Thymus (tissue), 11 donors: Measurements from ENCODE around the gene MRTFA. TPM values are rescaled to one million over a fixed set of nuclear protein-coding genes. Genes with fewer than 3 reads are reported as not detected.
"Not testable (repeated sequence)": the region's sequence is repeated elsewhere in the genome, so short reads cannot be mapped to it uniquely, and the experiment has no call there.

Source experiments
- DNase-seq, 9 donors: peaks; one replicate each; pipeline ENCODE4 v3.0.0-alpha.2; 2013; ENCODE audit warnings: low spot score in 9 of 9, low read depth in 6 of 9, missing footprints in 1 of 9
- H3K27ac ChIP-seq, 2 donors: one replicate each; pipeline ENCODE4 v1.5.1; 2013; ENCODE audit warnings: control low read depth in 1 of 2, low read depth in 1 of 2, low read length in 1 of 2, mild to moderate bottlenecking in 1 of 2, moderate library complexity in 1 of 2
- H3K27me3 ChIP-seq, 2 donors: one replicate each; pipeline ENCODE4 v1.5.1; 2013; ENCODE audit warnings: low read length in 1 of 2; ENCODE audit not compliant: control insufficient read depth in 2 of 2, insufficient read depth in 1 of 2
- H3K36me3 ChIP-seq, 2 donors: one replicate each; pipeline ENCODE4 v1.5.1; 2013; ENCODE audit warnings: low read length in 1 of 2, mild to moderate bottlenecking in 1 of 2, moderate library complexity in 1 of 2; ENCODE audit not compliant: control insufficient read depth in 2 of 2, insufficient read depth in 2 of 2
- H3K4me1 ChIP-seq, 2 donors: one replicate each; pipeline ENCODE4 v1.5.1; 2013; ENCODE audit warnings: low read length in 2 of 2; ENCODE audit not compliant: control insufficient read depth in 2 of 2, insufficient read depth in 2 of 2
- H3K4me3 ChIP-seq, 2 donors: one replicate each; pipeline ENCODE4 v1.5.1; 2013; ENCODE audit warnings: low read length in 2 of 2, control low read depth in 1 of 2, mild to moderate bottlenecking in 1 of 2
- H3K9me3 ChIP-seq, 2 donors: one replicate each; pipeline ENCODE4 v1.5.1; 2013; ENCODE audit warnings: low read length in 1 of 2, mild to moderate bottlenecking in 1 of 2; ENCODE audit not compliant: control insufficient read depth in 2 of 2, insufficient read depth in 1 of 2
- WGBS: extraction: QIAGEN DNeasy Blood & Tissue Kit; methylation state at CpG from one replicate; pipeline ENCODE4 v1.1.7; 2013; 5-methylcytosine and 5-hydroxymethylcytosine counted together
- polyA plus RNA-seq: library from polyadenylated mRNA; stranded (reverse); fragments of 200-250 nt; gene quantifications from one replicate; pipeline ENCODE4 v1.2.3, GENCODE V29; 2013
- total RNA-seq: library from RNA; stranded (reverse); fragments of 120-200 nt; gene quantifications from one replicate; pipeline ENCODE4 v1.2.4, GENCODE V29; 2013
- donor health status: healthy.

Gene MRTFA
- total and polyA plus RNA-seq, 2 donors = 16.8 to 37.0 TPM

DNA sequence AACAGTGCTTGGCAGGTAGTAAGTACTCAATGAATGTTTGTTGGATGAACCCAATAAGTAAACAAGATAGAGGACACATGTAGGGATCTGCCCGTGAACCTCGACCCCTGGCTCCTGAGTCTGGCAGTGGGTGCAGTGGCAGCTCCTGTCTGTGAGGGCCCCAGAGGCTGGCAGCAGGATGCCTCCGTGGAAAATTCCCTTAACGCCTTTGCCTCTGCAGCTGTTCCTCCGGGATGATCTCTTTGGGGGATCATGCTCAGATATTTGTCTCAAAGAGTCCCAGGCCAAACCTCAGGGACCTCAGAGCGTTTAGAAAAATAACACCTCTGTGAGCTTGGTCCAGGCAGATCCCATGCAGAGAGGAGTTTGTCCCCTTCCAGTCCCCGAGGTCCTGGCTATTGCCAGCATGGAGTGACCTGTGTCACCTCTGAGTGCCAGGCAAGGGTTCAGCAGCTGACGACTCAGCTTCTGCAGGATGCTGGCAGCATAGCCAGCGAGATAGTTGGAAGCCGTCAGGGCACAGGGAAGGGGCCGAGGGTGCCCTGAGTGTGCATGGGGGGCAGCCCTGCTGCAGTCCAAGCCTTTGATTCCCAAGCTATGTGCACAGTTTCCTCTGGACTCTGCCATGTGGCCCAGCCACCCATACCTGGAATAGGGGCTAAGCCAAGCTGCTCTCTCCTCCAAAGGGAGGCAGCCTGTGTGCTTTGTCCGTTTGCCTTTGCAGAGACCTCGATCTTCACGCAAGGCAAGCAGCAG lies 42.2 kb upstream of the MRTFA start:
- WGBS = 95% methylated on average over 14 of the region's 14 CpGs
- no peaks in the 10 kb centered on the region for H3K9me3 ChIP-seq
- no peak overlapping the region for H3K4me3 ChIP-seq
- H3K27ac ChIP-seq = no peak overlapping the region
- H3K4me1 ChIP-seq = peaks cover 9 to 51% of the 10 kb centered on the region in 2 donors
- peaks cover 3 to 28% of the 10 kb centered on the region in 2 donors for H3K27me3 ChIP-seq
- peaks cover 12 to 17% of the 10 kb centered on the region in 2 donors for H3K36me3 ChIP-seq
- DNase-seq = no peak

DNA sequence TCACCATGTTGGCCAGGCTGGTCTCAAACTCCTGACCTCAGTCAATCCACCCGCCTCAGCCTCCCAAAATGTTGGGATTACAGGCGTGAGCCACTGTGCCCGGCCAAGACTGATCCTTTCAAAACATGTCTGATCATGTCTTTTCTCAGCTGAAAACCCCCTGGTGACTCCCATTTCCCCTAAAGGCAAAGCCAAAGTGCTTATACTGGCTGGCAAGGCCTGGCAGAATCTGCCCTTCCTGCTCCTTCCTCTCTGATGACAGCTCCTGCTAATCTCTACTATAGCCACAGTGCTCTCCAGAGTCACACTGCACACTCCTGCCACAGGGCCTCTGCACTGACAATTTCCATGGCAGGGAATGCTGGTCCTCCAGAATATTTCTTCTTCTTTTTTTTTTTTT lies 40.1 kb upstream of the MRTFA start:
- 100% methylated on average over 3 of the region's 3 CpGs for WGBS

DNA sequence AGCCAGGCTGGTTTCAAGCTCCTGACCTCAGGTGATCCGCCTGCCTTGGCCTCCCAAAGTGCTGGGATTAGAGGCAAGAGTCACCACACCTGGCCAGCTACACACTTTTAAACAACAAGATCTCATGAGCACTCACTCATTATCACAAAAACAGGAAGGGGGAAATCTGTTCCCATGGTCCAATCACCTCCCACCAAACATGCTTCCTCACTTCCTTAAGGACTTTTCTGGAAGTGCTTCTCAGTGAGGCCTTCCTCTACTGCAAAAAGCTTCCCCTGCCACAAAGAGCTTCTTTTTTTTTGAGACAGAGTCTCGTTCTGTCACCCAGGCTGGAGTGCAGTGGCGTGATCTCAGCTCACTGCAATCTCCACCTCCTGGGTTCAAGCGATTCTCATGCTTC lies 39.6 kb upstream of the MRTFA start:
- Histone ChIP-seq H3K36me3 (peaks cover 17 to 22% of the 10 kb centered on the region in 2 donors), H3K4me1 (peaks cover 3 to 26% of the 10 kb centered on the region in 2 donors), H3K27me3 (peaks cover 3 to 28% of the 10 kb centered on the region in 2 donors)
- H3K4me3 ChIP-seq, DNase-seq, H3K9me3 ChIP-seq, H3K27ac ChIP-seq: not testable (repeated sequence)
- WGBS = 95% methylated on average over 4 of the region's 4 CpGs

More for the DNA sequence above, 40.1 kb upstream of the MRTFA start:
- no peak overlapping the region for H3K27ac ChIP-seq
- peaks cover 3 to 31% of the 10 kb centered on the region in 2 donors for H3K4me1 ChIP-seq
- peaks cover 17 to 22% of the 10 kb centered on the region in 2 donors for H3K36me3 ChIP-seq
- no peaks in the 10 kb centered on the region for H3K9me3 ChIP-seq
- no peak for DNase-seq
- peaks cover 3 to 28% of the 10 kb centered on the region in 2 donors for H3K27me3 ChIP-seq
- no peak overlapping the region for H3K4me3 ChIP-seq

DNA sequence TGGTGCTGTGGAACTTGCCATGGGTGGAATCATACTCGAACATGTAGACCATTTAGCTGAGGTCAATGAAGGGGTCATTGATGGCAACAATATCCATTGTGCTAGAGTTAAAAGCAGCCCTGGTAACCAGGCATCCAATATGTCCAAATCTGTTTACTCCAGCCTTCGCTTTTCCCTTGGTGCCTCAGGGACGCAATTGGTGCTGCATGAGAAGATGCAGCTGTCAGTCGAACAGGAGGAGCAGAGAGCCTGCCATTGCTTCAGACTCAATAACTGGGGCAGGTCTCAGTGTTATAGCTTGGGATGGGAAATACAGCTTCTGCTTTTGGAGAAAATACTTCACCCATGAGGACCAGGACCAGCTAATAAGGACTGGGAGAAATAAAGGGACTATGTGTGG lies 37.8 kb upstream of the MRTFA start:
- H3K27ac ChIP-seq = no peak overlapping the region
- H3K36me3 ChIP-seq = peaks cover 12 to 28% of the 10 kb centered on the region in 2 donors
- H3K4me1 ChIP-seq = peaks cover under 1 to 9% of the 10 kb centered on the region in 2 donors
- H3K27me3 ChIP-seq = peaks cover 0 to 9% of the 10 kb centered on the region in 2 donors
- no peaks in the 10 kb centered on the region for H3K9me3 ChIP-seq
- no peak overlapping the region for H3K4me3 ChIP-seq
- DNase-seq = no peak
- WGBS = 96% methylated on average over 4 of the region's 4 CpGs

DNA sequence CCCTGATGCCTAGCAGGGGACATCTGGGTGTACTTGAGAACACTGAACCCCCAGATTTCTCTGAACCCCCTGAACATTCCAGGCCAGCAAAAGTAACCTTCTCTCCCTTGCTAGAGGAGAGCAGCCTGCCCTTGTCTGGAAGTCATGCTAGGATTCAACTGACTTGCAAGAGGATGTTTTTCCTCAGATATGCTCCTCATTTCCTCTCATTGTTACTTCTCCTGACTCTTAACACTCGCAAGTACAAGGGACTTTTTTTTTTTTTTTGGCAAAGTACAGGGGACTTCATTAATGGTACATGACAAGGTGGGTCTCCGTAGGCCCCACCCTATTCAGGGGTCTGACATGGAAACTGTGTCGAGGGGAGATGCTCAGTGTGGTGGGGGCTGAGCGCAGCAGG lies 36.5 kb upstream of the MRTFA start:
- H3K27ac ChIP-seq = no peak overlapping the region
- DNase-seq = no peak
- H3K27me3 ChIP-seq = no peaks in the 10 kb centered on the region
- WGBS = 96% methylated on average over 4 of the region's 4 CpGs
- peaks cover 5 to 29% of the 10 kb centered on the region in 2 donors for H3K36me3 ChIP-seq
- peaks cover 0 to 8% of the 10 kb centered on the region in 2 donors for H3K4me1 ChIP-seq
- H3K4me3 ChIP-seq = no peak overlapping the region
- no peaks in the 10 kb centered on the region for H3K9me3 ChIP-seq

DNA sequence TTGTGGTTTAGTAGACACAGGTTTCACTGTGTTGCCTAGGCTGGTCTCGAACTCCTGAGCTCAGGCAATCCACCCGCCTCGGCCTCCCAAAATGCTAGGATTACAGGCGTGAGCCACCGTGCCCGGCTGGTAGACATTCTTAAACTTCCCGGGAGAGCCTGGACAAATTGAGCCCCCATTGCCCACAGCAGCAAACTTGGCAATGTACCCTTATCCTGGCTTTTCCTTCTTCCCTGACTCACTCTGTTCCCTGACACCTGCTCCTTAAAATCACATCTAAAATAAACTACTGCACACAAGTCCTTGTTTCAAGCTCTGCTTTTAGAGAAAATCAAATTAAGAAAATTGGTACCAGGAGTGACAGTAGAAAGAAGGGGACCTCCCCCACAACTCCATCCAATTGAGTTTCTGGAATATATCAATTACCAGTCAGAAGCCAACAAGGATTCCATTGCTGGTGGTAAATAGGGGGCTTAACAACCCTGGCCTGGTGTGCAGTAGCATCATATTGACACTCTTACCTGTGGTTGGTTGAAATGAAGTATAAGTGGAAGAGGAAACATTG lies 35.4 kb upstream of the MRTFA start:
- WGBS = 98% methylated on average over 7 of the region's 7 CpGs
- Histone ChIP-seq H3K9me3 (no peaks in the 10 kb centered on the region), H3K27ac (no peak overlapping the region), H3K4me1 (peaks cover 0 to 8% of the 10 kb centered on the region in 2 donors), H3K4me3 (no peak overlapping the region), H3K36me3 (peaks cover 5 to 25% of the 10 kb centered on the region in 2 donors), H3K27me3 (no peaks in the 10 kb centered on the region)
- DNase-seq = no peak

DNA sequence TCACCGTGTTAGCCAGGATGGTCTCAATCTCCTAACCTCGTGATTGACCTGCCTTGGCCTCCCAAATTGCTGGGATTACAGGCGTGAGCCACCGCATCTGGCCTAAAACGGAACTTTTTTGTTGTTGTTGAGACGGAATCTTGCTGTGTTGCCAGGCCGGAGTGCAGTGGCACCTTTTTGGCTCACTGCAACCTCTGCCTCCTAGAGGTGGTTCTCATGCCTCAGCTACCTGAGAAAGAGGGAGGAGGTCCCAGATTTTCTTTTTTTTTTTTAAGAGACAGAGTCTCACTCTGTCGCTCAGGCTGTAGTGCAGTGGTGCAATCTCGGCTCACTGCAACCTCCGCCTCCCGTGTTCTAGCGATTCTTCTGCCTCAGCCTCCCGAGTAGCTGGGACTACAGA lies 34.9 kb upstream of the MRTFA start:
- no peak for DNase-seq

DNA sequence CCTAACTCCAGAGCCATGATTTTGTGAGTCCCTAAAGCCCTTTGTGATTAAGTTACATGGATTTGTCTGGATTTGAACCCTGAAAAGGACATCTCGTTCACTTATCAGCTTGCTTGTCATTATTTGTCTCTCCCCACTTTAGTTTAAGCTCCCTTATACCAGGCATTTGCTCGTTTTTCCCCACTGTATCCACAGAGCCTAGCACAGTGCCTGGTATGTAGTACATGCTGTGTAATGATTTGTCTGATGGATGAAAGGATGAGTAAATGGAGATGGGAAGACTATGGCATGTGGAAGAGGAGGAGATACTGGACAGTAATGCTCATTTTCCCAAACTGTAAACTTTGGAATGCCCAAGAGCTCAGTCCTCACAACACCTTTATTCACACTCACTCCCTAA lies 33.5 kb upstream of the MRTFA start:
- no peak for DNase-seq
- WGBS = 98% methylated on average over 2 of the region's 2 CpGs
- Histone ChIP-seq H3K9me3 (no peaks in the 10 kb centered on the region), H3K4me1 (peaks cover 0 to 6% of the 10 kb centered on the region in 2 donors), H3K36me3 (peaks cover 5 to 26% of the 10 kb centered on the region in 2 donors), H3K27me3 (no peaks in the 10 kb centered on the region), H3K4me3 (no peak overlapping the region), H3K27ac (no peak overlapping the region)

More for the DNA sequence above, 34.9 kb upstream of the MRTFA start:
- WGBS = 98% methylated on average over 13 of the region's 13 CpGs
- Histone ChIP-seq H3K27ac (no peak overlapping the region), H3K4me1 (peaks cover 0 to 6% of the 10 kb centered on the region in 2 donors), H3K27me3 (no peaks in the 10 kb centered on the region), H3K36me3 (peaks cover 5 to 25% of the 10 kb centered on the region in 2 donors), H3K9me3 (no peaks in the 10 kb centered on the region), H3K4me3 (no peak overlapping the region)

DNA sequence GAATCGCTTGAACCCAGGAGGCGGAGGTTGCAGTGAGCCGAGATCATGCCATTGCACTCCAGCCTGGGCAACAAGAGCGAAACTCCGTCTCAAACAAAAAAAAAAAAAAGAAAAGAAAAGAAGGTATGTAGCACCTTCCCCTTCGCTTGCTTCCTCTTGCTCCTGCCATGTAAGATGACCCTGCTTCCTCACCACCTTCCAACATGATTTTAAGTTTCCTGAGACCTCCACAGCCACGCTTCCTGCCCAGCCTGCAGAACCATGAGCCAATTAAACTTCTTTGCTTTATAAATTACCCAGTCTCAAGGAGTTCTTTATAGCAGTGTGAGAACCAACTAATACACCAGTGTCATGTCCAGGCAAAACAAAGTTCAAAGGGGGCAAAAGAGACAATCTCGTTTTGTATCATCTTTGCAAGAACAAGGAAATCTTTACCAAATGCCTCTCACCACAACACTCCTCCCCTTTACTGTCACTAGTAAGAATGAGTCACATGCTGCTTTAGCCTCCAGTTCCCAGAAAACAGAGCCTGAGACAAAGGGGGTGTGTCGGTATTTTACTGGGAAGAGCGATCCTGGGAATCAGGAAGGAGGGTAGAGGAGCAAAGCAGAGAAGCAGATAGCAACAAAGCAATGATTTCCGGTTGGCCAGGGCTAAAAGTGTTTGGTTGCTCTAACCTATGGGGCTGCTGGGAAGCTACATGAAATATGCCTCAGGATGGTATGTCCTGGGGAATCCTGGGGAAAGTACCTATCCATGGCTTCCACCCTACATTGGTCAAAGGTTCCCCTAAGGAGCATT lies 32.3 kb upstream of the MRTFA start:
- H3K4me3 ChIP-seq = no peak overlapping the region
- H3K9me3 ChIP-seq = no peaks in the 10 kb centered on the region
- no peaks in the 10 kb centered on the region for H3K27me3 ChIP-seq
- H3K36me3 ChIP-seq = peaks cover 5 to 25% of the 10 kb centered on the region in 2 donors
- 85% methylated on average over 11 of the region's 11 CpGs for WGBS
- H3K4me1 ChIP-seq = peaks cover 0 to 6% of the 10 kb centered on the region in 2 donors
- DNase-seq = no peak
- no peak overlapping the region for H3K27ac ChIP-seq
